ENCODE results near the gene EPHB6.

EPHB6 gene

GRCh38 chr7:142864980-142865747, 10.3 kb downstream of the EPHB6 start:
- no peak for DNase-seq

GRCh38 chr7:142865766-142866165, 10.9 kb downstream of the EPHB6 start:
- DNase-seq = no peak

GRCh38 chr7:142866361-142867096, 11.7 kb downstream of the EPHB6 start:
- no peak for DNase-seq

- no peak for DNase-seq
Measured at GRCh38 chr7:142867097-142867378, 12.2 kb downstream of the EPHB6 start.

- DNase-seq = no peak
Measured at GRCh38 chr7:142867398-142868187, 12.7 kb downstream of the EPHB6 start.

- no peak for DNase-seq
Measured at GRCh38 chr7:142868188-142868985, 13.5 kb downstream of the EPHB6 start.

- no peak for DNase-seq
Measured at GRCh38 chr7:142868986-142869415, 14.1 kb downstream of the EPHB6 start.

GRCh38 chr7:142869434-142869833, 14.6 kb downstream of the EPHB6 start:
- no peak for DNase-seq

- DNase-seq = no peak
Measured at GRCh38 chr7:142870147-142870559, 15.3 kb downstream of the EPHB6 start.

GRCh38 chr7:142870566-142871259, 15.8 kb downstream of the EPHB6 start:
- no peak for DNase-seq

- no peak for DNase-seq
Measured at GRCh38 chr7:142871260-142872105, 16.6 kb downstream of the EPHB6 start.

GRCh38 chr7:142872106-142872675, 17.3 kb downstream of the EPHB6 start:
- no peak for DNase-seq

GRCh38 chr7:142873281-142873784, 18.5 kb downstream of the EPHB6 start:
- no peak for DNase-seq

- no peak for DNase-seq
Measured at GRCh38 chr7:142873871-142874270, 19.0 kb downstream of the EPHB6 start.

- no peak for DNase-seq
Measured at GRCh38 chr7:142874409-142874808, 19.5 kb downstream of the EPHB6 start.

GRCh38 chr7:142874837-142875236, 20.0 kb downstream of the EPHB6 start:
- no peak for DNase-seq

- no peak for DNase-seq
Measured at GRCh38 chr7:142875456-142875855, 20.6 kb downstream of the EPHB6 start.

GRCh38 chr7:142876236-142876960, 21.5 kb downstream of the EPHB6 start:
- no peak for DNase-seq

- DNase-seq = no peak
Measured at GRCh38 chr7:142876991-142877910, 22.4 kb downstream of the EPHB6 start.

Data from NCI-H1694 treated with DMSO at 0.1 percent for 48 hours (cell line).